ENCODE data around the gene USF3. TPM values are rescaled to one million over a fixed set of nuclear protein-coding genes. Genes with fewer than 3 reads are reported as not detected.

USF3 gene
- total and polyA plus RNA-seq, 9 donors: 4.8 to 18.7 (median 15.6) TPM

DNA sequence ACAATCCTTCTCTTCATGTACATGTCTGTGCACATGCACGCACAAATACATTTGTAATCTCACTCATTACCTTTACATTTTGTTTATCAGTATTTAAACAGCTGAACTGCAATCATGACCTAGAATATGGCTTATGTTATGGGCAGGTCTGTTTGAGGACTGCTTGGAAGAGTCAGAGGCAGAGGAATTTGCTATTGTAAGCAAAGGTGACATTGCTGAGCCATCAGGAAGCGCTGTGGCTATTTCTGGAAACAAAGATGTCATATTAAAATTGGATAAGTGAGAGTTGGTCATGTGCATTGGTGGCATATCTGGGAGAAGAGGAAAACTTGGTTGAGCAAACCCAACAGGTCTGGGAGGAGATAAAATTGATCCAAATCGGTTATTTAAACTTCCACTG lies 41.6 kb downstream of the USF3 start:
- no peak for DNase-seq
- TF ChIP-seq EP300 (IDR thresholded peaks at IDR 0.05) (no peak), POLR2A (IDR thresholded peaks at IDR 0.05) (no peak)
- TF ChIP-seq, protein P1, sequence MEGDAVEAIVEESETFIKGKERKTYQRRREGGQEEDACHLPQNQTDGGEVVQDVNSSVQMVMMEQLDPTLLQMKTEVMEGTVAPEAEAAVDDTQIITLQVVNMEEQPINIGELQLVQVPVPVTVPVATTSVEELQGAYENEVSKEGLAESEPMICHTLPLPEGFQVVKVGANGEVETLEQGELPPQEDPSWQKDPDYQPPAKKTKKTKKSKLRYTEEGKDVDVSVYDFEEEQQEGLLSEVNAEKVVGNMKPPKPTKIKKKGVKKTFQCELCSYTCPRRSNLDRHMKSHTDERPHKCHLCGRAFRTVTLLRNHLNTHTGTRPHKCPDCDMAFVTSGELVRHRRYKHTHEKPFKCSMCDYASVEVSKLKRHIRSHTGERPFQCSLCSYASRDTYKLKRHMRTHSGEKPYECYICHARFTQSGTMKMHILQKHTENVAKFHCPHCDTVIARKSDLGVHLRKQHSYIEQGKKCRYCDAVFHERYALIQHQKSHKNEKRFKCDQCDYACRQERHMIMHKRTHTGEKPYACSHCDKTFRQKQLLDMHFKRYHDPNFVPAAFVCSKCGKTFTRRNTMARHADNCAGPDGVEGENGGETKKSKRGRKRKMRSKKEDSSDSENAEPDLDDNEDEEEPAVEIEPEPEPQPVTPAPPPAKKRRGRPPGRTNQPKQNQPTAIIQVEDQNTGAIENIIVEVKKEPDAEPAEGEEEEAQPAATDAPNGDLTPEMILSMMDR (IDR thresholded peaks at IDR 0.05): no peak
- no peaks in the 10 kb centered on the region for H3K9me3 ChIP-seq
- H3K36me3 ChIP-seq: no peaks in the 10 kb centered on the region
- H3K27ac ChIP-seq: no peak overlapping the region
- intact Hi-C loops (cut with DNase I): no loop called here
- no peak overlapping the region for H3K4me3 ChIP-seq
- H3K4me1 ChIP-seq (ENCODE audit: insufficient read depth): no peaks in the 10 kb centered on the region
- 89 to 90% (median 90%) methylated on average over 3 of the region's 3 CpGs for WGBS, 3 donors
- H3K27me3 ChIP-seq: no peaks in the 10 kb centered on the region

DNA sequence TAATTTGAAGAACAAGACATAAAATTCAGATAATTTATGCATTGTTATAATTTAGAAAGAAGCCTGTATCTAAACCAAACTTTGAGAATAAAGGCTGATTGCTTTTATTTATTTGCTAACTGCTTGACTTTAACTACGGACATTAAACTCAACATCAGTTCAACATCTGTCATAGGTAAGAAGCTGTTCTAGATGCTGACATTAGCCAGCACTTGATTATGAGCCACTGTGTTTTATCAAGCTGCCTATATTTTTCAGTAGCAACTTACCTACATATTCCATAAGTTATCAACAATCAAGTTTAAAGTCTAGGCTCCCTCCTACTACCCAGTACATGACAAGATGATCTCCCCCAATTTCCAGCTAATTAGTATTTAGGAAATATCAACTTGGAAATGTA lies 42.1 kb downstream of the USF3 start:
- Histone ChIP-seq H3K4me3 (no peak overlapping the region), H3K9me3 (no peaks in the 10 kb centered on the region), H3K27me3 (no peaks in the 10 kb centered on the region), H3K4me1 (ENCODE audit: insufficient read depth) (no peaks in the 10 kb centered on the region), H3K27ac (no peak overlapping the region), H3K36me3 (no peaks in the 10 kb centered on the region)
- no peak for DNase-seq
- WGBS, 3 donors: 58 to 76% (median 70%) methylated on average over 1 of the region's 1 CpG
- TF ChIP-seq EP300 (IDR thresholded peaks at IDR 0.05) (no peak), POLR2A (IDR thresholded peaks at IDR 0.05) (no peak)
- TF ChIP-seq, protein P1 (IDR thresholded peaks at IDR 0.05): no peak
- intact Hi-C loops (cut with DNase I): no loop called here

DNA sequence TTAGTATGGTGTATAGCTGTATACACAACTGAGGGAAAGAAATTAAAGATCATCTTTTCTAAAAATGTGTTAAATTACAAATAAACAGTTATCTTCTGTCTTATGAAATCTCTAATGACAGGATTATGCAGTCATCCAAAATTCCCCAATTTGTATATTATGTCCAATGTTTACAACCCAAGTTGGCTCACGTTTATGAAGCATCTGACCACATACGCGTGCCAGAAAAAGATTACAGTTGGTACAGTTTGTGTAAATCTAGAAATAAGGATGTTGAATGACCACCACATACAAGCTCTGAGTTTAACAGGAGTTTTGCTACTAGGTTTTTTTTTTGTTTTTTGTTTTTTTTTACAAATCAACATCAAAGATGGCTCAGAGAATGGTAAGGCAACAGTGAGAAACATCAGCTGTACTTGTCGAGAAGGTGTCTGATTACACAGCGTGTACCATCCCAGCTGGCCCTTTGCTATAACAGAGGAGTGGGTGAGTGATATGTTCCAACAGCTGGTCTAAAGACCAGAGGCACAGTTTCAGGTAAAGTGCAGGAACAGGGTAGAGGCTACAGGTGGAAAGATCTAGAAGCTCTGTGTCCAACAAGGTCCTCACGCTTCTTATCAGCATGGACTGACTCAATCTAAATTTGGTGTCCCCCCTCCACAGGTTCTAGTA lies 47.1 kb downstream of the USF3 start:
- Histone ChIP-seq H3K4me1 (ENCODE audit: insufficient read depth) (no peaks in the 10 kb centered on the region), H3K27me3 (no peaks in the 10 kb centered on the region), H3K27ac (no peak overlapping the region), H3K36me3 (no peaks in the 10 kb centered on the region), H3K9me3 (no peaks in the 10 kb centered on the region), H3K4me3 (no peak overlapping the region)
- no peak for DNase-seq
- no peak for TF ChIP-seq POLR2A (IDR thresholded peaks at IDR 0.05)
- TF ChIP-seq, protein P1 (IDR thresholded peaks at IDR 0.05): no peak
- TF ChIP-seq EP300 (IDR thresholded peaks at IDR 0.05): no peak
- 34 to 46% (median 41%) methylated on average over 6 of the region's 6 CpGs for WGBS, 3 donors
- intact Hi-C loops (cut with DNase I): no loop called here

DNA sequence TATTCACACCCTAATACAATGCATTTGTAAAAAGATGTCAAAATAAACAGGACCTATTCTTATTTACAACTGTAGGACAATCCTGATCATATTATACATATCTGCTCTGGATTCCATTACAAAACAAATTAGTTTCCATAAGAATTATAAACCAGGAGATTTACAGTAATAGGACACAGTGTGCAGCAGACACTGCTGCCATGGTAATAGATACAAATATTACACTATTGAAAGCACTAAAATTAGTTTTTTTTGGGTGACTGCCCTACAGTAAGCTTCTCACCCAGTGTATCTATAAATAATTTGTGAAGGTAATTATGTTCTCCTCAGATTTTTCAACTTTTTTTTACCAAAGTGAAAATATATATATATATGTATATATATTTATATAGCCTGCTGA lies 47.9 kb downstream of the USF3 start:
- Histone ChIP-seq H3K9me3 (no peaks in the 10 kb centered on the region), H3K4me1 (ENCODE audit: insufficient read depth) (no peaks in the 10 kb centered on the region), H3K27me3 (no peaks in the 10 kb centered on the region), H3K36me3 (no peaks in the 10 kb centered on the region), H3K27ac (no peak overlapping the region), H3K4me3 (no peak overlapping the region)
- intact Hi-C loops (cut with DNase I): no loop called here
- no peak for TF ChIP-seq EP300 (IDR thresholded peaks at IDR 0.05)
- no peak for TF ChIP-seq POLR2A (IDR thresholded peaks at IDR 0.05)
- TF ChIP-seq, protein P1 (IDR thresholded peaks at IDR 0.05): no peak
- no peak for DNase-seq

Measured in ovary (tissue), 9 donors.